HG03108 (cell line): Measurements from ENCODE around the gene SAXO1.
A peak's percentile ranks its signal among the peaks of the same experiment; 100 is the strongest.
"Not testable (repeated sequence)": the region's sequence is repeated elsewhere in the genome, so short reads cannot be mapped to it uniquely, and the experiment has no call there.

ENCODE experiments used
- ATAC-seq: cut with Tn5 transposase; IDR thresholded peaks from one replicate; pipeline ENCODE4 v1.9.1; 2021; ENCODE audit warnings: moderate library complexity; ENCODE audit not compliant: unreplicated experiment

SAXO1 gene, protein sequence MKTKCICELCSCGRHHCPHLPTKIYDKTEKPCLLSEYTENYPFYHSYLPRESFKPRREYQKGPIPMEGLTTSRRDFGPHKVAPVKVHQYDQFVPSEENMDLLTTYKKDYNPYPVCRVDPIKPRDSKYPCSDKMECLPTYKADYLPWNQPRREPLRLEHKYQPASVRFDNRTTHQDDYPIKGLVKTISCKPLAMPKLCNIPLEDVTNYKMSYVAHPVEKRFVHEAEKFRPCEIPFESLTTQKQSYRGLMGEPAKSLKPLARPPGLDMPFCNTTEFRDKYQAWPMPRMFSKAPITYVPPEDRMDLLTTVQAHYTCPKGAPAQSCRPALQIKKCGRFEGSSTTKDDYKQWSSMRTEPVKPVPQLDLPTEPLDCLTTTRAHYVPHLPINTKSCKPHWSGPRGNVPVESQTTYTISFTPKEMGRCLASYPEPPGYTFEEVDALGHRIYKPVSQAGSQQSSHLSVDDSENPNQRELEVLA

DNA sequence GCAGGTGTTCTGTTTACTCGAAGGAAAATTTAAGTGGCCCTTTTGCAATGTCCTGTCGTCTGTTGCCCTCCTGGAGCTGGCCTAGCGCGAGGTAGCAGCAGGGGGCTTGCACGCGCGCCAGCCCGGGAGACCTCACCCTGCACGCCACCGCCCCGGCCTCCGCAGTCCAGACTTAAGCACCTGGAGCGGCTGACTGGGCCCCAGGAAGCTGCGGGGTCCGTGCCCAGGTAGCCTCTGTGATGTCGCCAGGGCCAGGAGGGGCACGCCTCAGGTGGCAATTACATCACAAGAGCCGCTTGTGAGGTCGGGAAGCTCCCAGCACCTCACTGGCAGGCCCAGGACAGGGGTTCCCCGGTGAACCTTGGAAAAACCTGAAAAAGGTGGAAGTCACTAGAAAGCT, at the start of gene SAXO1:
TSS of gene SAXO1 (minus strand) at position 195 of the 400 bp plus-strand sequence. CDS start 301 bp downstream, outside the sequence.
- ATAC-seq, result no peak

GRCh38 chr9:19074836-19075235, 41.8 kb upstream of the SAXO1 start:
- ATAC-seq, result no peak

GRCh38 chr9:19074229-19074628, 41.2 kb upstream of the SAXO1 start:
- no peak for ATAC-seq

DNA sequence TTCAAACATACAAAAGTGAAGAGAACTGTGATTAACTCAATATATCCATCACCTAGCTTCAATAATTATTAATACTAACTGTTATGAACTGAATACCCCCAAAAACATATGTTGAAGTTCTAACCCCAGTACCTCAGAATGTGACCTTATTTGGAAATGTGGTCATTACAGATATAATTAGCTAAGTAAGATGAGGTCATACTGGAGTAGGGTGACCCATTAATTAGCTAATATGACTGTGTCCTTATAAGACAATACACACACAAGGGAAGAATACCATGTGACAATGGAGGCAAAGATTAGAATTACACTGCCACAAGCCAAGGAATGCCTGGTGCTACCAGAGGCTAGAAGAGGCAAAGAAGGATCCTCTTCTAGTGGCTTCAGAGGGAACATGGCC, 24.0 kb upstream of the SAXO1 start:
- no peak for ATAC-seq

- ATAC-seq, result no peak
Observed at GRCh38 chr9:19050637-19051591, 17.9 kb upstream of the SAXO1 start.

DNA sequence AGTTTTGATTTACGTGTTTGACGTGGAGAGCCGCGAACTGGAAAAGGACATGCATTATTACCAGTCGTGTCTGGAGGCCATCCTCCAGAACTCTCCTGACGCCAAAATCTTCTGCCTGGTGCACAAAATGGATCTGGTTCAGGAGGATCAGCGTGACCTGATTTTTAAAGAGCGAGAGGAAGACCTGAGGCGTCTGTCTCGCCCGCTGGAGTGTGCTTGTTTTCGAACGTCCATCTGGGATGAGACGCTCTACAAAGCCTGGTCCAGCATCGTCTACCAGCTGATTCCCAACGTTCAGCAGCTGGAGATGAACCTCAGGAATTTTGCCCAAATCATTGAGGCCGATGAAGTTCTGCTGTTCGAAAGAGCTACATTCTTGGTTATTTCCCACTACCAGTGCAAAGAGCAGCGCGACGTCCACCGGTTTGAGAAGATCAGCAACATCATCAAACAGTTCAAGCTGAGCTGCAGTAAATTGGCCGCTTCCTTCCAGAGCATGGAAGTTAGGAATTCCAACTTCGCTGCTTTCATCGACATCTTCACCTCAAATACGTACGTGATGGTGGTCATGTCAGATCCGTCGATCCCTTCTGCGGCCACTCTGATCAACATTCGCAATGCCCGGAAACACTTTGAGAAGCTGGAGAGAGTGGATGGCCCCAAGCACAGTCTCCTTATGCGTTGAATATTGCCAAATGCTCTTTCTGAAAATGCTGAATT, 17.1 kb upstream of the SAXO1 start:
- no peak for ATAC-seq

GRCh38 chr9:19048966-19049916, 16.2 kb upstream of the SAXO1 start, which contains the start of gene RRAGA:
Gene RRAGA, plus strand, starts transcription at chr9:19049427. Its CDS starts 233 bp downstream, at chr9:19049660.
- ATAC-seq, result peak; percentile 88

- ATAC-seq, result no peak
Observed at GRCh38 chr9:19036611-19037010, 3.6 kb upstream of the SAXO1 start.

DNA sequence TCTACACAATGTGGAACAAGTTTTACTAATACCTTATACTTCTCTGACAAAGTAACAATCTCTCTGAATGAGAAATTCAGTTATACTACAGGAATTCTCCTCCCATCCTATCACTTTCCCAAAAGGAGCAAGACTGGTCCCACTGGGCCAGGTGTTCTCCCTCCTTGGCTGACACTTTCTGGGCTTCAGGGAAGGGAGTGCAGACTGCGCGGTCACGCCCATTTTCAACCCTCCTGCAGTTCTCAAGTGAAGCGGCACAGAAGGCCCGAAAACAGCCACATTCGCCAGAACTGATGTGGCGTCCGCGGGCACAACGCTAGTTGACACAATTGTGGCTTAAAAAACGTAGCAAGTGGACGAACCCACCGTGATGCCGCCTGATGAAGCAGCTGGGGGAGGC, 603 bp downstream of the SAXO1 start:
- no peak for ATAC-seq

DNA sequence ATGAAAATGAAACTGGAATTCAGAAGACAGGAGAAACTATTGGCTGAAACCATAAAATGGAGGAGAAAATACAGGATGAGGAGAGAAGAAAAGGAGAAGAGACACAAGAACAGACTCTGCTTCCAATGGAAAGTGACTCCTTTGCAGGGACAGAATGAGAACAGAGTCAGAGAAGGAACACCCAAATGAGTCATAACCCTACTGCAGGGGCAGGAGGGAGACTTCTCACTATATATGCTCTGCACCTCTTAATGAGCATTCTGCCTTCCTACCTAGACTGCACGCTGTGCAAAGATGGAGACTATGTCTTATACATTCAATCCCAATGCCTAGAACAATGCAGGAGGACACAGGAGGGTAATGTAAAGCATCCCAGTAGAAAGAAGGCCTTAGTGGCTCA, 2.1 kb downstream of the SAXO1 start:
- no peak for ATAC-seq

GRCh38 chr9:19028835-19029451, 4.1 kb downstream of the SAXO1 start:
- peak; percentile 53 for ATAC-seq

- no peak for ATAC-seq
Observed at GRCh38 chr9:19027825-19028224, 5.2 kb downstream of the SAXO1 start.

DNA sequence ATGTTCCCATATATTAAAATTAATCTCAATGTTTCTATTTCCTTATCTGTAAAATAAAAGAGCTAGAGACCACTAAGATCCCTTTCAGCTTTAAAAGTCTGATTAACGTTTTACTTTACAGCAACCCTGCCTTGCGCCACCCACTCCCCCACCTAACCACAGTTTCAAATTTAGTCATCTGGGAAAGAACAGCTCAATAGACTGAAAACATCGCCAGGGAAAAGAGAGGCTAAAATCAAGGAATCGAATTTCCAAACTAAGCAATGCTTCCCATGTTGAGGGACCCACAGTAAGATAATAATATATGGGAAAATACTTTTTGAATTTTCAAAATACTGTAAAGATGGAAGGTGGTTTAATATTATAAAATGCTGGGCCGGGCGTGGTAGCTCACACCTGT, 6.6 kb downstream of the SAXO1 start:
- no peak for ATAC-seq

DNA sequence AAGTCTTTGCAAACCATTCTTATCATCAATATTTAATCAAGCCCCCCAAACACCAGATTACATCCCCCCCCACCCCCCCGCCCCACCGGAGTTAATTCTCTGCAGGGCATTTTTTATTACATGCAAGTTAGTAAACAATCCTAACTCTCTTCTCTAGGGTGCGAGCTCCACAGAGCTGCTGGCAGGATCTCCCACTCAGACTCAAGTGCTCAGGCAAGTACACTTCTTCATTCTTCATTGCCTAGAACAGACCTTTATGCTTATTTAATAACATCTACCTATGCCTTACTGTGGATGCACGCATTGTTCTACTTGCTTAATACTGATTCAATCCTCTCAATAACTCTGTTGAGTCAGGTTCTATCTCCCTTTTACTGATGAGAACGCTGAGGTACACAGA, 9.9 kb downstream of the SAXO1 start:
- ATAC-seq, result no peak

DNA sequence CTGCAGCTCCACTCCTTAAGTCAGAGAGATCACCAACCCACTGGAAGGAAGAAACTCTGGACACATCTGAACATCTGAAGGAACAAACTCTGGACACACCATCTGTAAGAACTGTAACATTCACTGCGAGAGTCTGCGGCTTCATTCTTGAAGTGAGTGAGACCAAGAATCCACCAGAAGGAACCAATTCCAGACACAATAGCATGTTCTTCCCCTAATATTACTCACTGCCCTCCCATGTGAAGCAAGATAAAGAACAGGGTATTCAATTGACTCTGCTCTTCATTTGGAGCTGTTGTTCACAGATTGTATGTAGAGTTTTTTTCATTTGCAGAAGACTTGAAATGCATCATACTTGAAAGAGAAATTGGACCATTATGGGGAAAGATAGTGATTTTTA, 10.8 kb downstream of the SAXO1 start:
- ATAC-seq, result no peak

GRCh38 chr9:19021649-19022048, 11.4 kb downstream of the SAXO1 start:
- ATAC-seq, result not testable (repeated sequence)

DNA sequence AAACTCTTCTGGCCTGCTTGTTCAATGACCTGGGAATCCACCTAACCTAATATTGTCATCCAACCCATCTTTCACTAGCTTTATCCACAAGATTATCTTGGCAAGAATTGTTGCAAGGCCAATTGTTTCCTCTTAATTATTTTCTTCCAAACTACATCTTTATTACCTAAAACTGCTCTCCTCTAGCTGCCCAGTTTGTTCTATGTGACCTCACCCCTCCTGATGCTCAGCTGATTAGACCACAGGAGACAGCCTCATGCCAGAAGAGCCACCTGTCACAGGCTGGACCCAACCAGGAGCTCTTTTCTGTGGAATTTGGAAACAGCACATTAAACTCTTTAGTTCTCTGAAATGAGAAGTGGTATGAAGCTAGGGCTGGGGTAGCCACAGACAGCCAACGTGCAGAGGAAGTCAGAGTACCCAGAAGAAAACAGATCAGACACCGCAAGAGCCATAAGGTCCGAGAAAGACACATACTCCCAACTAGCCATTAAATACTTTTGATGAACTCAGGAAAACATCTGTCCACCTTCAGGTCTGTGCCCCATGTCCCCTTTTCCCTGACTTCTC, 12.0 kb downstream of the SAXO1 start:
- no peak for ATAC-seq

DNA sequence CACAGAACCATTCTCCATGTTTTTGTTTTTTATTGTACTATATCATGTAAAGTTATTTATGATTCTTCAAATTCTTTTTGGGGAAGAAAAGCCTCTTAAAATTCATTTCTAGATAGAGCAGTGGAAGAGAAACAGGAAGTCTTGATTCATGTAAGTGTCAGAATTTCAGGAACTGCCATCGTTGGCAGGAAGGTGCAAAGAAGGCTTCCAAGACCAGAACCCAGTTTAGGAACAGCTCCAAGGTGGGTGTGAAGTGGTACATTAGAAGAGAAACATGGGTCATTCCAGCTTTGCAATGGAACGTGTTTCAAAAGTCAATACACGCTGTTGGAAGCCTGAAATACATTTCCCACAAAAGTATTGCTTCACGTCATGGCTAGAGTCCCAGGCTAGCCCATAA, 14.8 kb downstream of the SAXO1 start:
- ATAC-seq, result no peak

GRCh38 chr9:19009391-19009965, 23.5 kb downstream of the SAXO1 start:
- no peak for ATAC-seq
